M059J (cell line): ENCODE measurements around the gene FSTL3. TPM values are rescaled to one million over a fixed set of nuclear protein-coding genes. Genes with fewer than 3 reads are reported as not detected.
"Not testable (repeated sequence)": the region's sequence is repeated elsewhere in the genome, so short reads cannot be mapped to it uniquely, and the experiment has no call there.

Source experiments
- DNase-seq: peaks from one replicate; pipeline ENCODE4 v3.0.0-alpha.2; 2012; ENCODE audit warnings: low read depth
- total RNA-seq: library from RNA; depleted of rRNA; stranded (reverse); fragments of >200 nt; shearing (Covaris generic); gene quantifications from 2 replicates; pipeline ENCODE4 v1.2.3, GENCODE V29; 2014

The FSTL3 gene
- total RNA-seq, 1 experiment from 2014 or later, result 59.0 TPM

- peak; percentile 31 for DNase-seq
These were observed 14.6 kb upstream of the FSTL3 start for GRCh38 chr19:661427-662196.

GRCh38 chr19:662207-662961 is 13.8 kb upstream of the FSTL3 start:
- DNase-seq, result peak; percentile 57

DNA sequence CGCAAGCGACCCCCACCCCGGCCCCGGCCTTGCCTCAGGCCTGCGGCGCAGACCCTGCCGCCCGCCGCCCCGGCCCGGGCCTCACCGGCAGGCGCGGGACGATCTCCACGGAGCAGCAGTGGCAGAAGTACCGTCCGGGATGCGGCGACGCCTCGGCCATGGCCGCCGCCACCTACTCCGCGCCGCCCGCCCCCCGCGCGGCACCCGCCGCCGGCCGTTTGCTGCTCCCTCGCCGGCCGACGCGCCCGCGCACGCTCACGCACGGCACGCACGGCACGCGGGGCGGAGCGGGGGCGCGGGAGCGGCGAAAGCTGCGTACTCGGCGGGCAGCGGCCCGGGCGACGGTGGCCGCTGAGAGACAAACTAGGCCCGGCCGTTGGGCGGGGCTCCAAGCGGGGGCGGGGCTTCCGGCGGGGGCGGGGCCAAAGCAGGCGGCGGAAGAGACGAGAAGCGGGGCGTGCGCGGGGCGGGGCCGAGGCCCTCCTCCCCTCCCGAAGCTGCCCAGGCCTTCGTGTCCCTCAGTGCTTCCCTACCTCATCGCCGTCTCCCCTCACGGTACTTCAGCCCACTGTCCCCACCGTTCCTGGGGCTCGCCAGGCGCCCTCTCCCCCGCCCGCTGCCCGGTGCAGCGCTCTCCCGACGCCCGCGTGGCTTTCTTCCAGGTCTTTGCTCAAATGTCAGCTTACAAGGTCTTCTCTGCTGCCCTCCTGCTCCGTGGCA is 13.1 kb upstream of the FSTL3 start, which contains the start of gene RNF126:
TSS of gene RNF126 (minus strand) at position 253 of the 720 bp plus-strand sequence. CDS start at position 160, 93 bp downstream.
- peak; percentile 84 for DNase-seq

DNA sequence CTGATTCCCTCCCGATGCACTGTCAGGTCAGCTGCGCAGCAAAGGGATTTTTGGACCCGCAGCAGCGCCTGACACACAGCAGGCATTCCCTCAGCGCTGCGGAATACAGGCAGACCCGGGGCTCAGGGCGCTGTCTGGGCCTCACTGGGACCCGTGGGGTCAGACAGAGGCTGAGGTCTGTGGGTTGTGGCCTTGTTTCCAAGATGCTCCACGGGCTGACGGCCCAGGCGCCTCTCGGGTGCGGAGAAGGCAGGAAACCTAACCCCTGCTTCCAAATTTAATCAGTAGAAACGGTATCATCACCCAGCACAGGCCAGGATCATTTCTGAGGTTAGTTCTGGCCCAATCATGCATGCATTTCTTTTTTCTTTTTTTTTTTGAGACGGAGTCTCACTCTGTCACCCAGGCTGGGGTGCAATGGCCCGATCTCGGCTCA is 12.5 kb upstream of the FSTL3 start:
- no peak for DNase-seq

GRCh38 chr19:664913-665443 is 11.2 kb upstream of the FSTL3 start:
- DNase-seq, result peak; percentile 66

- DNase-seq, result not testable (repeated sequence)
These were observed 9.1 kb upstream of the FSTL3 start for GRCh38 chr19:666985-667573.

DNA sequence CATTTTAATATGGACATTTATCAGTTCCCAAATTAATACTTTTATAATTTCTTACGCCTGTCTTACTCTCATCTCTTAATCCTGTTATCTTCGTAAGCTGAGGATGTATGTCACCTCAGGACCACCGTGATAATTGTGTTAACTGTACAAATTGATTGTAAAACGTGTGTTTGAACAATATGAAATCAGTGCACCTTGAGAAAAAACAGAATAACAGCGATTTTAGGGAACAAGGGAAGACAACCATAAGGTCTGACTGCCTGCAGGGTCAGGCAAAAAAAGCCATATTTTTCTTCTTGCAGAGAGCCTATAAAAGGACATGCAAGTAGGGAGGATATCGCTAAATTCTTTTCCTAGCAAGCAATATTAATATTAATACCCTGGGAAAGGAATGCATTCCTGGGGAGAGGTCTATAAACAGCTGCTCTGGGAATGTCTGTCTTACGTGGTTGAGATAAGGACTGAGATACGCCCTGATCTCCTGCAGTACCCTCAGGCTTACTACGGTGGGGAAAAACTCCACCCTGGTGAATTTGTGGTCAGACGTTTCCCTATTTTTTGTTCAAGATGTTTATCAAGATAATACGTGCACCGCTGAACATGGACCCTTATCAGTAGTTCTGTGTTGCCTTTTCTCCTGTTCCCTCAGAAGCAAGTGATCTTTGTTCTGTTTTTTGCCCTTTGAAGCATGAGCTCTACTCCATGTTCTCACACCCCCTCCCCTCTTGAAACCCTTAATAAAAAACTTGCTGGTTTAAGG is 7.3 kb upstream of the FSTL3 start:
- DNase-seq, result peak; percentile 40

DNA sequence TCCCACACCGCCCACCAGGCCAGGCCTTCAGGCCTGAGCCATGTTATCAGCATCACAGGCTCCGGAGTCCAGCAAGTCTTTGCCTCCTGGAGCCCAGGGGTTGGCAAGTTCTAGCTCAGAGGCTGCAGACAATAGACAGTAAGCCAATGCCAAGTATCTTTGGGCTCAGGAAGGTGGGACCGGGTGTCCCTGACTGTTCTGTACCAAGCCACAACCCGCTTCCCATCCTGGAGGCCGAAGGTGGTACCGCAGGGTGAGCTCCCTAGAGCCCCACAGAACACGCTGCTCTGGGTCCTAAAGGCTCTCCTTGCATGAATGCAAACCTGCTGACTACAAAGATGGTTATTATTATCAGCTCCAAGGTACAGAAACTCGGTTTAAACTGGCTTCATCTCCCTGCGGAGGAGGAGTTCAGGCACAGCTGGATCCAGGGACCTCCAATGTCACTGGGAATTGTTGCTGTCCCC is 5.5 kb upstream of the FSTL3 start:
- DNase-seq, result no peak

- no peak for DNase-seq
These were observed 1.7 kb upstream of the FSTL3 start for GRCh38 chr19:674282-675151.

GRCh38 chr19:676007-676338 is 219 bp upstream of the FSTL3 start:
- no peak for DNase-seq

GRCh38 chr19:677201-677600 is 1.0 kb downstream of the FSTL3 start:
- peak; percentile 87 for DNase-seq

GRCh38 chr19:677601-678436 is 1.6 kb downstream of the FSTL3 start:
- peak; percentile 50 for DNase-seq

DNA sequence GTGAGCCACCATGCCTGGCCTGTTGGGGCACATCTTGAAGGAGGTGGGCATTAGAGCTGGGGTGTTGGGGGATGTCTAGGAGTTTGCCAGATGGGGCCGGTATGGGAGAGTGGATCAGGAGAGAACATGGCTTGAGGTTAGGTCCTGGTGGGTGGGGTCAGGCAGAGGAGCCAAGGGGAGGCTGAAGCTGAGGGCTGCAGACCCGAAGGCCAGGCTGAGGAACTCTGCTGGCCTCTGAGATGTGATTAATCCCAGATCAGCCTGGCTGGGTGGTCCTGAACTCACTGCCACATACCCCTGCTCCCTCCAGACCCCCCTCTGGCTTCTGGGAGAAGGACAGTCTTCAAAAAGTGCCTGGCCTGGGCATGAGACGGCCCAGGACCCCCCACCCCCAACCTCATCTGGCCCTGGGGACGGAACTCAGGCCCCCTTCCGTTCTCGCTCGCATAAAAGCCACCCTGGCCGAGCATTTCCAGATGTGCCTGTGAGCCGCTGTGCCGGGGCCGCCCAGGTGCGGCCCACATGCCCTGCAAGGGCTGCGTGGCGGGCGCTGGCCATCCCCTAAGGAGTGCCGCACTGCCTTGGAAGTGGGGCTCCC is 2.7 kb downstream of the FSTL3 start:
- no peak for DNase-seq

DNA sequence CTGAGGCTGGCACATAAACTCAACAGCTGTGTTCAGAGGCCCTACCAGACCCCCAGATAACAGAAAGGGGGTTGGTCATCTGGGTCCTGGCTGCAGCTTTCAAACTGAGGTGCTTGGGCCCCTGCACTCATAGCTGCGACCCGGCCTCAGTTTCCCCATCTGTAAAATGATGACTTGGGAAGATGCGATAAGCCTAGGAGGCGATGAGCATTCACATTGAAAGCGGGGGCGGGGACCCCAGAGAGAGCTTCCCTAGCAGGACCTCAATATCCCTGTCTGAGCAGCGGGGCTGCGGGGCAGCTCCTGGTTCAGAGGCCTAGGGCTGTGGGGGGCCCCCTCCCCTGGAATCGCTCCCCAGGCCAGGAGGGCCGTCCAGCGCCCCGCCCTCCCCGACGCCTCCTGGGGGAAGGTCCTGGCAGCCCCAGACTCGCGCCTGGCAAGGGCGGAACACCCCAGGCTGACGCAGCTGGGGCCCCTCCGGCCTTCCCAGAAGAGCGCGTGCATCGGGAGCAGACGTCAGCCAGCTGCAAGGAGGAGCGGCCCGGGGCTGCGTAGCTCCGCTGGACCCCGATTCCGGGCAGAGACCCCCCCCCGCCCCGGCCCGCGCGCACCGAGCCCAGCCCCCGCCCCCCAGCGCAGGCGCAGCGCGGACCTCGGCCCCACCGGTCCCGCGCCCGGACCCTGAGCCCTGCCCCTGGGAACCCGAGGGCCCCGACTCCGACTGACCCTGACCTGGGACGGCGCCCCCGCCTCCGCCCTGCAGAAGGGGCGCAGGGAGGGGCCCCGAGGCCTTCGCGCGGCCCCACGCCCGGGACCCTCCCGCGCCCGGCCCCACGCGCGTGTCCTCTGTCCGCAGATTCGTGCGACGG is 3.5 kb downstream of the FSTL3 start:
- DNase-seq, result peak; percentile 60

DNA sequence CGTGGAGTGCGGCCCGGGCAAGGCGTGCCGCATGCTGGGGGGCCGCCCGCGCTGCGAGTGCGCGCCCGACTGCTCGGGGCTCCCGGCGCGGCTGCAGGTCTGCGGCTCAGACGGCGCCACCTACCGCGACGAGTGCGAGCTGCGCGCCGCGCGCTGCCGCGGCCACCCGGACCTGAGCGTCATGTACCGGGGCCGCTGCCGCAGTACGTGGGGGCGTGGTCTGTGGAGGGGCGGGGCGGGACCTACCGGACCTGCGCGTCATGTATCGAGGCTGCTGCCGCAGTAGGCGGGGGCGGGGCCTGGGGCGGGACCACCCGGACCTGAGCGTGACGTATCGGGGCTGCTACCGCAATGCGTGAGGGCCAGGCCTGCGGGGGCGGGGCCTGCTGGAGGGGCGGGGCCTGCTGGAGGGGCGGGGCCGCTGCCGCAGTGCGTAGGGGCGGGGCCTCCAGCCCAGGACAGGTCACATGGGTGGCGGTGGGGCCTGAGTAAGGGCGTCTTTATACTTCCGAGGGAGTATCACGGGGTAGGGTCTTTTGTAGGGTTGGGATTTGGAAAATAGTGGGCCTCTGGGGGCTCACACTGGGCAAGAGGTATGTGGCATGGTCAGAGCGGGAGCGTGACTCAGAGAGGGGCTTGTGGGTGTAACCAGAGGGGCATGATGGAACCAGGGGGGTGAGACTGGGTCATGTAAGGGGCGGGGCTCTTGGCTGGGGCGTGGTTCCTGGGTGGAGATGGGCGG is 4.3 kb downstream of the FSTL3 start:
- DNase-seq, result peak; percentile 93
